Liver (tissue), 9 donors: ENCODE results near the gene DLX4. TPM values are rescaled to one million over a fixed set of nuclear protein-coding genes. Genes with fewer than 3 reads are reported as not detected.

Experiments used
- DNase-seq: peaks from one replicate; pipeline ENCODE4 v3.0.0-alpha.2; 2017; ENCODE audit warnings: low spot score
- H3K27ac ChIP-seq, 2 donors: one replicate each; pipeline ENCODE4 v1.7.0; 2013; ENCODE audit warnings: inconsistent platforms in 2 of 2, low read length in 2 of 2, control low read depth in 1 of 2, low read depth in 1 of 2, mild to moderate bottlenecking in 1 of 2
- H3K27me3 ChIP-seq, 4 donors: one replicate each; pipeline versions ENCODE4 v1.6.1 to v1.7.0; 2013; ENCODE audit warnings: low read length in 3 of 4, inconsistent platforms in 1 of 4, mild to moderate bottlenecking in 1 of 4, moderate library complexity in 1 of 4; ENCODE audit not compliant: control insufficient read depth in 4 of 4, insufficient read depth in 4 of 4
- H3K36me3 ChIP-seq, 4 donors: one replicate each; pipeline versions ENCODE4 v1.6.1 to v1.7.0; 2013; ENCODE audit warnings: low read length in 3 of 4, mild to moderate bottlenecking in 3 of 4, low read depth in 1 of 4, moderate library complexity in 1 of 4; ENCODE audit not compliant: control insufficient read depth in 4 of 4, insufficient read depth in 3 of 4
- H3K4me1 ChIP-seq, 4 donors: one replicate each; pipeline versions ENCODE4 v1.6.1 to v1.7.0; 2013; ENCODE audit warnings: low read length in 3 of 4, mild to moderate bottlenecking in 3 of 4, moderate library complexity in 1 of 4; ENCODE audit not compliant: control insufficient read depth in 4 of 4, insufficient read depth in 4 of 4
- H3K4me3 ChIP-seq, 3 donors: one replicate each; pipeline versions ENCODE4 v1.6.1 to v1.7.0; 2013; ENCODE audit warnings: low read length in 3 of 3, control low read depth in 1 of 3, low read depth in 1 of 3, mild to moderate bottlenecking in 1 of 3
- H3K9ac ChIP-seq, 2 donors: one replicate each; pipeline ENCODE4 v1.7.0; 2013; ENCODE audit warnings: low read length in 2 of 2, mild to moderate bottlenecking in 2 of 2, moderate library complexity in 2 of 2, control low read depth in 1 of 2, low read depth in 1 of 2
- H3K9me3 ChIP-seq, 4 donors: one replicate each; pipeline versions ENCODE4 v1.6.1 to v1.7.0; 2013; ENCODE audit warnings: low read length in 3 of 4; ENCODE audit not compliant: control insufficient read depth in 4 of 4
- EGR1 ChIP-seq, 2 donors: IDR thresholded peaks; 2 replicates each; pipeline ENCODE4 v1.6.1; 2016 to 2018; ENCODE audit warnings: antibody characterized with exemption in 2 of 2, low read depth in 2 of 2
- FOXA1 ChIP-seq: IDR thresholded peaks from 2 replicates; pipeline ENCODE4 v1.6.1; 2016; ENCODE audit warnings: antibody characterized with exemption
- GABPA ChIP-seq, 2 donors: IDR thresholded peaks in 1 of 2; conservative IDR thresholded peaks in 1 of 2; 2 replicates each; pipeline ENCODE4 v1.6.1; 2016; ENCODE audit warnings: antibody characterized with exemption in 2 of 2, mild to moderate bottlenecking in 1 of 2, moderate library complexity in 1 of 2
- HNF4A ChIP-seq, 2 donors: conservative IDR thresholded peaks; 2 replicates each; pipeline ENCODE4 v1.6.1; 2016; ENCODE audit warnings: antibody characterized with exemption in 2 of 2, mild to moderate bottlenecking in 2 of 2
- HNF4G ChIP-seq: IDR thresholded peaks from 2 replicates; pipeline ENCODE4 v1.6.1; 2016; ENCODE audit warnings: antibody characterized with exemption
- JUND ChIP-seq, 2 donors: IDR thresholded peaks; 2 replicates each; pipeline ENCODE4 v1.6.1; 2016; ENCODE audit warnings: antibody characterized with exemption in 2 of 2
- RAD21 ChIP-seq, 2 donors: IDR thresholded peaks; 2 replicates each; pipeline ENCODE4 v1.6.1; 2016; ENCODE audit warnings: antibody characterized with exemption in 2 of 2, mild to moderate bottlenecking in 2 of 2
- RXRA ChIP-seq, 2 donors: IDR thresholded peaks; 2 replicates each; pipeline ENCODE4 v1.6.1; 2017 to 2018; ENCODE audit warnings: antibody characterized with exemption in 2 of 2, mild to moderate bottlenecking in 1 of 2
- TAF1 ChIP-seq: conservative IDR thresholded peaks from 2 replicates; pipeline ENCODE4 v1.6.1; 2016; ENCODE audit warnings: antibody characterized with exemption, mild to moderate bottlenecking
- WGBS: extraction: QIAGEN DNeasy Blood & Tissue Kit; methylation state at CpG from one replicate; pipeline ENCODE4 v1.1.7; 2013; 5-methylcytosine and 5-hydroxymethylcytosine counted together
- polyA plus RNA-seq, 2 donors: library from polyadenylated mRNA; stranded (reverse) in 1 of 2; unstranded in 1 of 2; fragments of 200-250 nt in 1 of 2; fragments of >200 nt in 1 of 2; fragmentation: Nextera tagmentation in 1 of 2; extraction: Ambion mirVana in 1 of 2; gene quantifications; one replicate each; pipeline versions ENCODE4 v1.2.1 to v1.2.3, GENCODE V29; 2013 to 2015
- total RNA-seq, 2 donors: library from RNA; depleted of rRNA; stranded (reverse); fragments of >200 nt; gene quantifications; one replicate each; pipeline ENCODE4 v1.2.3, GENCODE V29; 2014
- TF ChIP-seq, protein P1 (sequence below): IDR thresholded peaks from 2 replicates; pipeline ENCODE4 v1.6.1; 2016; ENCODE audit warnings: antibody characterized with exemption
- TF ChIP-seq, protein P2 (sequence below): IDR thresholded peaks from 2 replicates; pipeline ENCODE4 v1.6.1; 2016; ENCODE audit warnings: antibody characterized with exemption, mild to moderate bottlenecking
- donor health status: healthy.
- donor health status: healthy.
- donor health status: healthy.
- donor health status: healthy.
- donor health status: healthy.

DLX4 gene
- total and polyA plus RNA-seq, 4 donors = not detected

DNA sequence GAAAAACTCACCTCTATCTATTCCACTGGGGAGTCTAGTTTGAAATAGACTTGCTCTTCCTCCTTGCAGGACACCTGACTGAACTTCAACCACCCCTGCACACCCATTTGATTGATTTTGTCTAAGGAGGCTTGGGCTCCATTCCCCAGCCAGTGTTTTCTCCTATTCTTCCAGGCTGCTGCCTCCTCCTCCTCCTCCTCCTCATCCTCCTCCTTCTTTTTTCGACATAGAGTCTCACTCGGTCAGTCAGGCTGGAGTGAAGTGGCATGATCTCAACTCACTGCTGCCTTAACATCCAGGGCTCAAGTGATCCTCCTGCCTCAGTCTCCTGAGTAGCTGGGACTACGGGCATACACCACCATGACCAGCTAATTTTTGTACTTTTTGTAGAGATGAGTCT is 1.8 kb upstream of the DLX4 start:
- H3K27me3 ChIP-seq = peaks cover 12 to 41% (median 24%) of the 10 kb centered on the region in 4 donors
- H3K36me3 ChIP-seq = no peaks in the 10 kb centered on the region
- no peak overlapping the region for H3K27ac ChIP-seq
- peaks cover 10 to 21% (median 12%) of the 10 kb centered on the region in 4 donors for H3K4me1 ChIP-seq
- 20% methylated on average over 3 of the region's 3 CpGs for WGBS
- no peak for DNase-seq
- H3K9me3 ChIP-seq = no peaks in the 10 kb centered on the region
- no peak overlapping the region for H3K4me3 ChIP-seq
- TF ChIP-seq FOXA1 = no peak
- TF ChIP-seq RXRA (IDR thresholded peaks at IDR 0.05) = no peak
- TF ChIP-seq JUND (IDR thresholded peaks at IDR 0.05) = no peak
- TF ChIP-seq RAD21 (IDR thresholded peaks at IDR 0.05) = no peak
- no peak for TF ChIP-seq TAF1
- TF ChIP-seq HNF4G = no peak
- no peak for TF ChIP-seq HNF4A (conservative IDR thresholded peaks at IDR 0.05)
- TF ChIP-seq EGR1 (IDR thresholded peaks at IDR 0.05; ENCODE audit: low read depth in 2 of 2) = no peak
- TF ChIP-seq, protein P1, sequence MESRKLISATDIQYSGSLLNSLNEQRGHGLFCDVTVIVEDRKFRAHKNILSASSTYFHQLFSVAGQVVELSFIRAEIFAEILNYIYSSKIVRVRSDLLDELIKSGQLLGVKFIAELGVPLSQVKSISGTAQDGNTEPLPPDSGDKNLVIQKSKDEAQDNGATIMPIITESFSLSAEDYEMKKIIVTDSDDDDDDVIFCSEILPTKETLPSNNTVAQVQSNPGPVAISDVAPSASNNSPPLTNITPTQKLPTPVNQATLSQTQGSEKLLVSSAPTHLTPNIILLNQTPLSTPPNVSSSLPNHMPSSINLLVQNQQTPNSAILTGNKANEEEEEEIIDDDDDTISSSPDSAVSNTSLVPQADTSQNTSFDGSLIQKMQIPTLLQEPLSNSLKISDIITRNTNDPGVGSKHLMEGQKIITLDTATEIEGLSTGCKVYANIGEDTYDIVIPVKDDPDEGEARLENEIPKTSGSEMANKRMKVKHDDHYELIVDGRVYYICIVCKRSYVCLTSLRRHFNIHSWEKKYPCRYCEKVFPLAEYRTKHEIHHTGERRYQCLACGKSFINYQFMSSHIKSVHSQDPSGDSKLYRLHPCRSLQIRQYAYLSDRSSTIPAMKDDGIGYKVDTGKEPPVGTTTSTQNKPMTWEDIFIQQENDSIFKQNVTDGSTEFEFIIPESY = no peak
- TF ChIP-seq, protein P2, sequence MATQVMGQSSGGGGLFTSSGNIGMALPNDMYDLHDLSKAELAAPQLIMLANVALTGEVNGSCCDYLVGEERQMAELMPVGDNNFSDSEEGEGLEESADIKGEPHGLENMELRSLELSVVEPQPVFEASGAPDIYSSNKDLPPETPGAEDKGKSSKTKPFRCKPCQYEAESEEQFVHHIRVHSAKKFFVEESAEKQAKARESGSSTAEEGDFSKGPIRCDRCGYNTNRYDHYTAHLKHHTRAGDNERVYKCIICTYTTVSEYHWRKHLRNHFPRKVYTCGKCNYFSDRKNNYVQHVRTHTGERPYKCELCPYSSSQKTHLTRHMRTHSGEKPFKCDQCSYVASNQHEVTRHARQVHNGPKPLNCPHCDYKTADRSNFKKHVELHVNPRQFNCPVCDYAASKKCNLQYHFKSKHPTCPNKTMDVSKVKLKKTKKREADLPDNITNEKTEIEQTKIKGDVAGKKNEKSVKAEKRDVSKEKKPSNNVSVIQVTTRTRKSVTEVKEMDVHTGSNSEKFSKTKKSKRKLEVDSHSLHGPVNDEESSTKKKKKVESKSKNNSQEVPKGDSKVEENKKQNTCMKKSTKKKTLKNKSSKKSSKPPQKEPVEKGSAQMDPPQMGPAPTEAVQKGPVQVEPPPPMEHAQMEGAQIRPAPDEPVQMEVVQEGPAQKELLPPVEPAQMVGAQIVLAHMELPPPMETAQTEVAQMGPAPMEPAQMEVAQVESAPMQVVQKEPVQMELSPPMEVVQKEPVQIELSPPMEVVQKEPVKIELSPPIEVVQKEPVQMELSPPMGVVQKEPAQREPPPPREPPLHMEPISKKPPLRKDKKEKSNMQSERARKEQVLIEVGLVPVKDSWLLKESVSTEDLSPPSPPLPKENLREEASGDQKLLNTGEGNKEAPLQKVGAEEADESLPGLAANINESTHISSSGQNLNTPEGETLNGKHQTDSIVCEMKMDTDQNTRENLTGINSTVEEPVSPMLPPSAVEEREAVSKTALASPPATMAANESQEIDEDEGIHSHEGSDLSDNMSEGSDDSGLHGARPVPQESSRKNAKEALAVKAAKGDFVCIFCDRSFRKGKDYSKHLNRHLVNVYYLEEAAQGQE = no peak
- no peak overlapping the region for H3K9ac ChIP-seq

DNA sequence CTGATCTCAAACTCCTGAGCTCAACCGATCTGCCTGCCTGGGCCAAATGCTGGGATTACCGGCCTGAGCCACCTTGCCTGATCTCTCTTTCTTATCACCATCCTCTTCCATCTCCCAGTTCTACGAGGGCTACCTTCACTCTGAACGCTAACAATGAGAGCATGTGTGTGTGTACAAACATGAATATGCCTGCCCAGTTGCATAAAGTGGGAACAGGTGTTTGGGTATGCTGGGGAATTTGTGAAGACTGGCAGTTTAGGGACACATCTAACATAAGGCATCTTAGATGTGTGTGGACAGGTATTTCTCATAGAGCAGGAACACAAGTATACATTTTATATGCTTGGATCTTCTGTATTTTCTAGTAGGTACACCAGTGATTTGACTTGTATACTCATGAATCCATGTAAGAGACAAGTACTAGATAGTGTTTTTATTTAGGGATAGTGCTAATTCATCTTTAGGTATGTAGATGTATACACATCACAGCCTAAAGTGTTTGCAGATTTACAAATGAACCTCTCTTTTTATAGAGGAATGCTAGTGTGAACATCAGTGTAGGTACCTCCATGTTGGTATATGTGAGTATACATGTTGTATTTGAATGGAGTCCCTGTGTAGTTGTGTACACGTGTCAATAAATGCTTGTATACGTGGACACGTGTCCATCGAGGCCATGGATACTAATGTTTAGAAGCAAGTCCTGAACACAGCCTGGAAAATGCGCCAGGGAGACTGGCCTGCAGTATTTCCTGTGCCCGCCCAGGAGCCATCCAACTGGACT is 1.2 kb upstream of the DLX4 start:
- 15% methylated on average over 10 of the region's 10 CpGs for WGBS
- no peaks in the 10 kb centered on the region for H3K36me3 ChIP-seq
- DNase-seq = no peak
- H3K4me1 ChIP-seq = peaks cover 10 to 26% (median 13%) of the 10 kb centered on the region in 4 donors
- H3K9me3 ChIP-seq = no peaks in the 10 kb centered on the region
- TF ChIP-seq JUND (IDR thresholded peaks at IDR 0.05) (no peak), RXRA (IDR thresholded peaks at IDR 0.05) (no peak)
- no peak overlapping the region for H3K27ac ChIP-seq
- H3K4me3 ChIP-seq = no peak overlapping the region
- no peak overlapping the region for H3K9ac ChIP-seq
- H3K27me3 ChIP-seq = peaks cover 12 to 39% (median 26%) of the 10 kb centered on the region in 4 donors

DNA sequence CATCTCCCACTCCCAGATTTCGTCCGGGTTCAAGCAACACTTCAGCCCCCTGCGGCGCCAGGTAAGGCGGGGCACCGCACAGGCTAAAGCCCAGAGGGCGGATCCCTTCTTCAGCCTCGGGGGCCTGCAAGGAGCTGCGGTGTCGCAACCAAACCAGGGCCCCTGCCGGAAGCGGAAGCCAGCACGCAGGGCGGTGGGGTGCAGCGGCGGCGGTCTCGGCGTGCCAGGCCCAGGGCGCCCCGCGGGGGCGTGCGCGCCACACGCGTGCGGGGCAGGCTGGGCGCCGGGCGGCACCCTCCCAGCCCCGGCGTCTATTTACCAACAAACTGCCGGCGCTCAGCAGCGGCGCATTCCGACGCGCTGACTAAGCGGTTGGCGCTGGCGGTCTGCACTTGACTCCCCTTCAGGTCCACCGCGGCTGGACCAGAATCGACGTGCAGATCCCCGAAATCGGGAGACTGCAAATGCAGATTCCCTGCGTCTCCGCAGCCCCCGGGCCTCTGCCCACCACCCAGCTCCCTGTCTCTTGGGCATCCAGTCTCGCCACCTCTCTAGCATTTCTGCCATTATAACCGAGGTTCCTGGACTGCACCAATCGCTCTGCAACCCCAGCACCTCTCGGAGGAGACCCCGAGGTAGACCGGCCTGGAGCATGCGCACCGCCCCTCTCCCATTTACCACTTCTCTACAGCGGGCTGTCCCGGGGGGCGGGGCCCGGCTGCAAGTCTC is 421 bp upstream of the DLX4 start:
- Histone ChIP-seq H3K4me3 (peak overlapping the region in 1 of 3 donors; percentile 45), H3K27ac (no peak overlapping the region), H3K4me1 (peaks cover 10 to 26% (median 13%) of the 10 kb centered on the region in 4 donors), H3K9ac (no peak overlapping the region), H3K9me3 (no peaks in the 10 kb centered on the region), H3K27me3 (peaks cover 12 to 34% (median 23%) of the 10 kb centered on the region in 4 donors), H3K36me3 (no peaks in the 10 kb centered on the region)
- WGBS = 2% methylated on average over 64 of the region's 64 CpGs
- TF ChIP-seq GABPA (IDR thresholded peaks at IDR 0.05 in 1 of 2, conservative IDR thresholded peaks at IDR 0.05 in 1 of 2) = peak in 1 of 2 donors; percentile 26
- TF ChIP-seq JUND (IDR thresholded peaks at IDR 0.05) = no peak
- no peak for TF ChIP-seq TAF1
- peak; percentile 40 for DNase-seq
